ENCODE results near the gene FBXO34.

GRCh38 chr14:55253276-55253675 lies 17.9 kb upstream of the FBXO34 start:
- TF ChIP-seq POLR2A (IDR thresholded peaks at IDR 0.05) = no peak
- TF ChIP-seq CTCF (IDR thresholded peaks at IDR 0.05) = no peak
